HG02884 (cell line): ENCODE data around the gene BBC3.
"Not testable (repeated sequence)": the region's sequence is repeated elsewhere in the genome, so short reads cannot be mapped to it uniquely, and the experiment has no call there.

Source experiments
- ATAC-seq: cut with Tn5 transposase; IDR thresholded peaks from one replicate; pipeline ENCODE4 v1.9.1; 2021; ENCODE audit warnings: mild to moderate bottlenecking, moderate library complexity; ENCODE audit not compliant: unreplicated experiment

The BBC3 gene

GRCh38 chr19:47258895-47259555 is 28.0 kb upstream of the BBC3 start:
- ATAC-seq = no peak

DNA sequence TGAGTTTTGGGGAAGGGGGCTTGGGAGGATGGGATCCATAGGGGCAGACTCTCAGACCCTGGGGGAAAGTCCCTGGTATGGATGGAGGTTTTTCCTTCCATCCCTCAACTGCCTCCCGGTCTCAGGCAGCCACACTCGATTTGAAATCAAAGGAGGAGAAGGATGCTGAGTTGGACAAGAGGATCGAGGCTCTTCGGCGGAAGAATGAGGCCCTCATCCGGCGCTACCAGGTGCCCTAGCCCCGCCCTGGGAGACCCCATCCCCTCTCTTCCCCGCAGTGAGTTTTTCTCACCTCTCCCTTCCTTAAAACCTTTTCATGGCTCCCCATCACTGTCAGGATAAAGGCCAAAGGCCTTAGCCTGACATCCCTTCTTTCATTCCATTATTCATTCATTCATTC is 27.4 kb upstream of the BBC3 start:
- no peak for ATAC-seq

DNA sequence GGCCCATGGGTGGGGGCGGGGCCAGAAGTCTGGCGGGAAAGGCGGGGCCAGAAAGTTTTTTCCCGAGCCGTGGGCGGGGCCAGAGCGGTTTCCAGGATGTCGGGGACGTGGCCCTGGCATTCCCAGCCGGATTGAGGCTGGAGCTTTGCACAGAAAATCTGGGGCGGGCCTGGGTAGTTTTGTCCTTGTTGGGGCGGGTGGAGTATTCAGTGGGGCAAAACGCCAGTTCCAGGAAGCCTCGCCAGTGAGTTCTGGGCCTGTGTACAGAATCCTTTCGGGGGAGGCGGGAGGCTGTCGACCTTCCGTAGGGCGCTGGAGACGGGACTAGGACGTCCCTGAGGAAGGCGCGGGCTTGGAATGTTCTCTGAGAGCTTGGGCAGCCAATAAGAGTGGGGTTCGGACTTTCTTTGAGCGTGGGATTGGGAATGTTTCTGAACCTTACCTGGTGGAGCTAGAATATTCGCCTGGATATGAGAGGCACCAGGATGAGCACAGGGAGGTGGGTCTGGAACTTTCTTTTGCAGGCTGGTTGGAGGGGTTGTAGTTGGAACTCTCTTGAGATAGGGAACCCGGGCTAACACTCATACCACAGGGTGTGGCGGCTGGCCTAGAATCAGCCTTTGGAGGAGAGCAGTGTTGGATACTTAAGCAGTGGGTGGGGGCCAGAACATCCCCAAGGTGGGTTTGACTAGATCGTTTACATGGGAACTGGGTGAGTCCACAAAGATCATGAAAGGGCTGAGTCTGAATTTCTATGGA is 26.6 kb upstream of the BBC3 start:
- ATAC-seq = no peak

- peak; percentile 70 for ATAC-seq
Observed at GRCh38 chr19:47256693-47257410, 25.9 kb upstream of the BBC3 start.

GRCh38 chr19:47255879-47256692 is 25.1 kb upstream of the BBC3 start, which contains the start of gene CCDC9:
Gene CCDC9, plus strand, starts transcription at chr19:47256525. Its CDS starts 1,876 bp downstream, at chr19:47258401.
- peak; percentile 43 for ATAC-seq

DNA sequence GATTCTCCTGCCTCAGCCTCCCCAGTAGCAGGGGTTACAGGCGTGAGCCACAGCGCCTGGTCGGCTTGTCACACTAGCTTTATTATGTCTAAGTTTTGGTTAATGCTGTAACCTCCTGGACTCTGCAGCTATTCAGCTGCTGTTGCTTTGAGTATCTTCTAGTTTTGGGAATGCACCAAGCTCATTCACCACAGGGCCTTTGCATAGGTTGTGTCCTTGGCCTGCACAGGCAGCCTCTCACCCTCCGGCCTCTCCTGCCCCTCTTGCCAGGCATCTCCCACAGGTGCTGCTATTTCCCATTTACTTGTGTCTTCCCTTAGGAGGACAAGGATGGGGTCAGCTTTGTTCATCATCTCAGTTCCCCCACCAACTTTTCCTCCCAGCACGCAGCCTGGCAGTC is 23.0 kb upstream of the BBC3 start:
- ATAC-seq = no peak

GRCh38 chr19:47253467-47253881 is 22.5 kb upstream of the BBC3 start:
- ATAC-seq = no peak

- ATAC-seq = not testable (repeated sequence)
Observed at GRCh38 chr19:47253016-47253415, 22.0 kb upstream of the BBC3 start.

DNA sequence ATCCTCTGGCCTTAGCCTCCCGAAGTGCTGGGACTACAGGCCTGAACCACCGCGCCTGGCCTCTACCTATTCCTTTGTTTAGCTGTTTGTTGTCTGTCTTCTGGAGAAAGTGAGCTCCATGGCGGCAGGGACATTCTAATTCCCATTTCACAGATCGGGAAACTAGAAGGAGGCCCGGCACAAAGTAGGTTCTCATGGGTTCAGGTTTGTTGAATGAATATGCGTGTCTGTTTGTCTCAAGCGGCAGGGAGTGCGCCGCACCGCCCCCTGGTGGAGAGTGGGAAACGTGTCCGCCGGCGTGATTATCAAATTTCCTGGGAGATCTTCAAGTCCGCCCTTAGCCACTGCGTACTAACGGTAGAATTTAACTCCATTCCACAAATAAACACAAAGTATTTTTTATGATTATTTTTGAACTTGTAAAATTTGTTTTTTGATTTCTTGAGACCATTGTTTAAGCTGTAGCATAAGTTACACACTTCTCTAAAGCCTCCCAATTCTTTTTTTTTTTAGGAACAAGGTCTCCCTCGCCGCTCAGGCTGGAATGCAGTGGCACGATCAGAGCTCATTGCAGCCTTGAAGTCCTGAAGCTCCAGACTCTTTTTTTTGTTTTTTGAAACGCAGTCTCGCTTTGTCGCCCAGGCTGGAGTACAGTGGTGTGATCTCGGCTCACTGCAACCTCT is 16.4 kb upstream of the BBC3 start:
- no peak for ATAC-seq

DNA sequence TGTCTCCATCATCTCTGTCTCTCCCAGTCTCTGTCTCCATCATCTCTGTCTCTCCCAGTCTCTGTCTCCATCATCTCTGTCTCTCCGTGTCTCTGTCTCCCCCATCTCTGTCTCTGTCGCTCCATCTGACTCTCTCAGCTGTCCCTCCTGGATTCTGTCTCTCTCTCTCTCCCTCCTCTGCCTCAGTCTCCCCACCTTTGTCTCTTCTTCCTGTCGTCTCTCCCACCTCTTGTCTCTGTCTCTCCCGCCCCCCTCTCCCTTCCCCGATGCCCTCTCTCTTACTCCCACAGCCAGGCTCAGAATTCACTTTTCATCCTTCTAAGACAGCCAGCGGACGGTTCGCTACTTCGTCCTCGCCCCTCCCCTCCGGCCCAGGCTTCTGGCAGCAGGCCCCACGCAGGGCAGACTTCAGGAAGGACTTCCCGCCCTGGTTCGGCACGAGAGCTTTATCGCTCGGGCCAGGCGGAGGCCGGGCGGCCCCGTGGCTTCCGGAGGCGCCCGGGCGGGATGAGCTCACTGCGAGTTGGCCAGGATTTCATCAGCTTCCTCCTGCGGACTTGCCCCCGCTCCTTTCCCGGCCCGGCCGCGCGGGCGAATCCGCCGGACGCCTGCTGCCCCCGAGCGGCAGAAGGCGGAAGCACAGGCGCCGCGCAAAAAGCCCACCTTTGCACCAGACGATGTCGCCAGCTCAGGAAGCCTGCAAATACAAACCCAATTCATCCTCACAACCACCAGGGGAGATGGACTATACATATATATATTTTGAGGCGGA is 13.0 kb upstream of the BBC3 start:
- ATAC-seq = no peak

DNA sequence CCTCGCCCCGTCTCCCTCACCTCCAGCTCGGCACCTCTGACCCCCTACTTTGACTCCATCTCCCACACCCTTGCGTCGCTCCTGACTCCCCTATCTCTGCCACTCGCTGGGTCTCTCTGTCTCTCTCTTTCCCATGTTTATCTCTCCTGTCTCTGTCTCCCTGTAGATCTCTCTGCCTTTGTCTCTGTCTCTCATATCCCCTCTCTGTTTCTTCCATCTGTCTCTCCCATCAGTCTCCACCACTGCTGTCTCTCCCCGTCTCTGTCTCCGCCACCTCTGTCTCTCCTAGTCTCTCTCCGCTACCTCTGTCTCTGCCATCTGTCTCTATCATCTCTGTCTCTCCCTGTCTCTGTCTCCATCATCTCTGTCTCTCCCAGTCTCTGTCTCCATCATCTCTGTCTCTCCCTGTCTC is 12.4 kb upstream of the BBC3 start:
- ATAC-seq = no peak

- no peak for ATAC-seq
Observed at GRCh38 chr19:47241919-47242577, 11.0 kb upstream of the BBC3 start.

- ATAC-seq = no peak
Observed at GRCh38 chr19:47240996-47241918, 10.3 kb upstream of the BBC3 start.

GRCh38 chr19:47240556-47240955 is 9.6 kb upstream of the BBC3 start:
- ATAC-seq = no peak

- no peak for ATAC-seq
Observed at GRCh38 chr19:47239610-47240296, 8.8 kb upstream of the BBC3 start.

DNA sequence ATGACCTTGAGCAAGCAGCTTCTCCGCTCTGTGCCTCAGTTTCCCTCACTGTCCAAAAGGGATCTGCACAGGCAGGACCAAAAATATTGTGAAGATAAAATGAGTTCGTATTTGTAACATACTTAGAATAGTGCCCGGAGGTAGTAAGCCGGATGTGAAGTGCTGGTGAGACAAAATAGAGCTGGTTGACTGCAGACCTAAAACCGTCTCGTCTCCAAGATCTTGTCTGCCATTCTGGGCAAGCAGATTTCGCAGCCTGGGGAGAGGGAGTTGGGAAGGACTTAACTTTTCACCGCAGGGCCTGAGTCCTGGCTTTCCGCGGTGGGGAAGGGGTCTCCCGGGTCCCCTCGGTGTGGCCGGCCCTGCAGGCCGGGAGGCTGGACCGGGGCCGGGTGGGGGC is 8.2 kb upstream of the BBC3 start:
- ATAC-seq = no peak

DNA sequence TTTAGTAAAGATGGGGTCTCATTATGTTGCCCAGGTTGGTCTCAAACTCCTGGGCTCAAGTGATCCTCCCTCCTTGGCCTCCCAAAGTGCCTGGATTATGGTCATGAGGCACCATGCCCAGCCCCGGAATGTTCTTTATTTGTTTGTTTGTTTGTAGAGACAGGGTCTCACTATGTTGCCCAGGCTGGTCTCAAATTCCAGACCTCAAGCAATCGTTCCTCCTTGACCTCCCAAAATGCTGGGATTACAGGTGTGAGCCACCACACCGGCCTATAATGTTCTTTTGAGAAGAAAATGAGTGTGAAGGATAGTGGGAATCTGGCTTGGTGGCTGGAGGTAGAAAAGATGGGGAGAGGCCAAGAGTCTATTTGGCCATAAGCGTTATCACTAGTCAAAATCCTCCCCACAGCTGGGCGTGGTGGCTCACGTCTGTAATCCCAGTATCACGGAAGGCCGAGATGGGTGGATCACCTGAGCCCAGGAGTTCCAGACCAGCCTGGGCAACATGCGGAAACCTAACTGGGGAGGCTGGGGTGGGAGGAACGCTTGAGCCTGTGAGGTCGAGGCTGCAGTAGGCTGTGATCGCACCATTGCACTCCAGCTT is 5.2 kb upstream of the BBC3 start:
- no peak for ATAC-seq
